Activated CD8-positive, alpha-beta T cell treated with anti-CD3 and anti-CD28 coated beads for 36 hours (primary cell): ENCODE data around the gene COL5A1. TPM values are rescaled to one million over a fixed set of nuclear protein-coding genes. Genes with fewer than 3 reads are reported as not detected.

Source experiments
- ATAC-seq: fragments of 200-7000 bp; cut with Tn5 transposase; one replicate; pipeline ENCODE4 v1.10.0; 2021; ENCODE audit warnings: mild to moderate bottlenecking, moderate library complexity
- CTCF ChIA-PET: fragments of 350-600 bp; sonication (Branson Sonifier 250); formaldehyde crosslinking; loops from one replicate; lab custom pipeline; 2021; ENCODE audit warnings: antibody characterized with exemption; lab: Charles Lee
- POLR2A ChIA-PET: fragments of 350-600 bp; sonication (Branson Sonifier 250); formaldehyde crosslinking; loops from one replicate; lab custom pipeline; 2021; ENCODE audit warnings: antibody characterized with exemption; lab: Charles Lee
- DNase-seq: peaks from one replicate; pipeline ENCODE4 v3.0.0-alpha.2; 2020
- H3K27ac Mint-ChIP-seq: one replicate; pipeline ENCODE4 v1.8.0; 2021; ENCODE audit warnings: mild to moderate bottlenecking, mixed read lengths
- H3K27me3 Mint-ChIP-seq: one replicate; pipeline ENCODE4 v1.8.0; 2021; ENCODE audit warnings: mixed read lengths
- H3K36me3 Mint-ChIP-seq: one replicate; pipeline ENCODE4 v1.8.0; 2021; ENCODE audit warnings: low read depth, mixed read lengths
- H3K4me1 Mint-ChIP-seq: one replicate; pipeline ENCODE4 v1.8.0; 2021; ENCODE audit warnings: low read depth, mixed read lengths
- H3K4me3 Mint-ChIP-seq: one replicate; pipeline ENCODE4 v1.8.0; 2021; ENCODE audit warnings: mild to moderate bottlenecking, moderate library complexity, mixed read lengths
- H3K9me3 Mint-ChIP-seq: one replicate; pipeline ENCODE4 v1.8.0; 2021; ENCODE audit warnings: mixed read lengths
- intact Hi-C: fragments of 100-400 bp; cut with micrococcal nuclease; formaldehyde crosslinking; loops from one replicate; pipeline ENCODE4 v1.10.0; 2022
- total RNA-seq, 2 experiments: library from RNA; stranded (reverse); gene quantifications; one replicate each; pipeline ENCODE4 v1.2.3, GENCODE V29; 2021
- TF ChIP-seq, protein P1 (sequence below): fragments of 200-600 bp; IDR thresholded peaks from one replicate; pipeline ENCODE4 v1.8.0; 2022; ENCODE audit warnings: antibody characterized with exemption, mild to moderate bottlenecking

COL5A1 gene
- total RNA-seq, 2 experiments from 2014 or later, result 0.29 to 0.34 TPM

DNA sequence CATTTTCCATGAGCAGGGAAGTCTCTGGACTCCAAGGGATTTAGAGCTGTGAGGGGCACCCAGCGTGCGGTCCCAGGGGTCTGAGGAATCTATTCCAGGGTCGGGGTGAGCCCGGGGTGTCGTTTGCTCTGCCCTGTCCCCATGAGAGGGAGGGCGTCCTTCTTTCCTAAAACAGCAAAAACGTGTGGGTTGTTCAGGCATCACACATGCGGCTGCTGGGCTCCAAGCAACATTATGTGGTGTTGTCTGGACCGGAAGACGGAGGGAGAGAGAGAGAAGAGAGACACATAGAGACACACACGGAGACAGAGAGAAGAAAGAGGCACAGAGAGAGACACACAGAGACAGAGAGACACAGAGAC lies 42.7 kb upstream of the COL5A1 start:
- no peak overlapping the region for H3K4me3 Mint-ChIP-seq
- intact Hi-C loops, result no loop called here
- H3K27ac Mint-ChIP-seq, result no peak overlapping the region
- POLR2A ChIA-PET, result no interaction called here
- CTCF ChIA-PET, result no interaction called here
- H3K4me1 Mint-ChIP-seq, result no peaks in the 10 kb centered on the region
- TF ChIP-seq, protein P1, sequence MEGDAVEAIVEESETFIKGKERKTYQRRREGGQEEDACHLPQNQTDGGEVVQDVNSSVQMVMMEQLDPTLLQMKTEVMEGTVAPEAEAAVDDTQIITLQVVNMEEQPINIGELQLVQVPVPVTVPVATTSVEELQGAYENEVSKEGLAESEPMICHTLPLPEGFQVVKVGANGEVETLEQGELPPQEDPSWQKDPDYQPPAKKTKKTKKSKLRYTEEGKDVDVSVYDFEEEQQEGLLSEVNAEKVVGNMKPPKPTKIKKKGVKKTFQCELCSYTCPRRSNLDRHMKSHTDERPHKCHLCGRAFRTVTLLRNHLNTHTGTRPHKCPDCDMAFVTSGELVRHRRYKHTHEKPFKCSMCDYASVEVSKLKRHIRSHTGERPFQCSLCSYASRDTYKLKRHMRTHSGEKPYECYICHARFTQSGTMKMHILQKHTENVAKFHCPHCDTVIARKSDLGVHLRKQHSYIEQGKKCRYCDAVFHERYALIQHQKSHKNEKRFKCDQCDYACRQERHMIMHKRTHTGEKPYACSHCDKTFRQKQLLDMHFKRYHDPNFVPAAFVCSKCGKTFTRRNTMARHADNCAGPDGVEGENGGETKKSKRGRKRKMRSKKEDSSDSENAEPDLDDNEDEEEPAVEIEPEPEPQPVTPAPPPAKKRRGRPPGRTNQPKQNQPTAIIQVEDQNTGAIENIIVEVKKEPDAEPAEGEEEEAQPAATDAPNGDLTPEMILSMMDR, result no peak
- H3K9me3 Mint-ChIP-seq, result no peaks in the 10 kb centered on the region
- DNase-seq, result no peak
- no peaks in the 10 kb centered on the region for H3K36me3 Mint-ChIP-seq
- H3K27me3 Mint-ChIP-seq, result peaks cover 3% of the 10 kb centered on the region
- no peak for ATAC-seq

DNA sequence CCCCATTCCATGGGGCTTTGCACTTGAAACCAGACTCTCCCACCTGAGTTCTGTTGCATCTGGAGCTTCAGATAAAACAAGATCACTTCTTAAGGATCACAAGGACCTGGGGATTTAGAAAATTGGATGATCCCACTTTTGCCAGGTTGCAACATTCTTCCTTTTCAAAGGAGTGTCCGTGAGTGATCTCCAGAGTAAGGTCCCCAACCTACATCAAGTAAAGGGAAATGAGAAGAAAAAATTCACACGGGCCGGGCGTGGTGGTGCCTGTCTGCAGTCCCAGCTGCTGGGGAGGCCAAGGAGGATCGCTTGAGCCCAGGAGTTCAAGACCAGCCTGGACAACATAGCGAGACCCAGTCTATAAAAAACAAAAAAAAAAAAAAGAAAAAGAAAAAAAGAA lies 41.2 kb upstream of the COL5A1 start:
- Mint-ChIP-seq H3K4me3 (no peak overlapping the region), H3K36me3 (no peaks in the 10 kb centered on the region), H3K27me3 (peaks cover 3% of the 10 kb centered on the region), H3K9me3 (no peaks in the 10 kb centered on the region), H3K27ac (no peak overlapping the region), H3K4me1 (no peaks in the 10 kb centered on the region)
- intact Hi-C loops, result no loop called here
- TF ChIP-seq, protein P1, result no peak
- ATAC-seq, result no peak
- ChIA-PET POLR2A (no interaction called here), CTCF (no interaction called here)
- DNase-seq, result no peak

DNA sequence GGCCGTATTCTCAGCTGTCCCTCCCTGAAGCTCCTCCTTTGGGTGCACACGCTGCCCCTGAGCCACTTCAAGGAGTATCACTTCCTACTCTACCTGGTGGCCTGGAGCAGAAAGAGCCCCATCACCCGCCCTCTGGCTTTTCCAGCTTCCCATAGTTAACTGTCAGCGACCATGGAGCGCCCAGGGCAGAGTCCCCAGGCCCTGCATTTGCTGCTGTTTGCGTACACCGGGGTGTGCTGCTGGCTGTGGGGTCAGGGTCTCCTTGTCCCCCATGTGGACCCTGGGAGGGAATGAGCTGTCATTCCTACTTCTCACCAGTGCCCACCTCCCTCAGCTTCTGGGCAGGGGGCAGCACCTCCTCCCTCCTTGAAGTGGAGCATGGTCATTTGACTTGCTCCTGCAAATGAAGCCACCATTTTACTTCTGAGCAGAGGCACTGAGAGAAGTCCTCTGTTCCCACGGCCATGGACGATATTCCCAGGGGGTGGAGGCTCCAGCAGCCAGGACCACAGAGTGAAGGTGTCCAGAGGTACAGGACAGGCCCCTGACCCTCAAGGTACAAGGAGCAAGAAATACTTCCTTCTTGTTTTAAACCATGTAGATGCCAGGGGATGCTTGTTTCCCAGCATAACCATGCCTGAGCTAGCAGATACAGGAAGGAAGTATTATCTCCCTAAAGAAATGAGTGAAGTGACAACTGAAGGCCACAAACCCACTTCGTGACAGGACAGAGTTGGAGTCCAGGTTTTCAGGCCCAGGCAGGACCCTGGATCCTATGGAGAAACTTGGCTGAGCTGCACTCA lies 40.6 kb upstream of the COL5A1 start:
- ChIA-PET CTCF (interaction anchor here (1.2 kb wide), 1 partner anchor 151 kb away, joined by 4 read pairs; no protein-coding TSS in a partner anchor), POLR2A (interaction anchor here (1.2 kb wide), 1 partner anchor 465 kb away, joined by 3 read pairs; the partner anchor contains the start of gene WDR5)
- Mint-ChIP-seq H3K27me3 (peaks cover 3% of the 10 kb centered on the region), H3K9me3 (no peaks in the 10 kb centered on the region), H3K4me1 (no peaks in the 10 kb centered on the region), H3K36me3 (no peaks in the 10 kb centered on the region), H3K27ac (no peak overlapping the region), H3K4me3 (no peak overlapping the region)
- DNase-seq (no peak), ATAC-seq (no peak)
- TF ChIP-seq, protein P1, result no peak
- intact Hi-C loops, result no loop called here

DNA sequence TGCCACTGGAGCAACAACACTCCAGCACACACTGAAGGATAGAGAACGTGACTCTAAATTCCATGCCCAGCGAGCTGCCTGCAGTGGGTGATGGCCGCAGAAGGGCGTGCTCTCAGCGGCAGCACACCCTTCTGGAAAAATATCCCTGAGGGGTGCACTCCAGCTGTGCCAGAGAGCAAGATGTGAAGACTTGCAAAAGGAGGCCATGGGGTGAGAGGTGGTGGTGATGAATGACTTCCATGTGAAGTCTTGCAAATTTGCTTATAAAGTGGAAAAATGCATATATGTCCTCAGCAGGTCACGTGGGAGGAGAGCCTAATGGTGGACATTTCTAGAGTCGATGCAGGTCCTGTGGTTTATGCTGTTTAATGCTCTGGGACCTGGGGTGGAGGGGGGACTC lies 39.8 kb upstream of the COL5A1 start:
- Mint-ChIP-seq H3K27ac (no peak overlapping the region), H3K27me3 (peaks cover 3% of the 10 kb centered on the region), H3K4me3 (no peak overlapping the region), H3K36me3 (no peaks in the 10 kb centered on the region), H3K4me1 (no peaks in the 10 kb centered on the region), H3K9me3 (no peaks in the 10 kb centered on the region)
- DNase-seq, result no peak
- TF ChIP-seq, protein P1, result no peak
- intact Hi-C loops, result no loop called here
- no peak for ATAC-seq
- ChIA-PET POLR2A (interaction anchor here (1.2 kb wide), 1 partner anchor 466 kb away, joined by 3 read pairs; the partner anchor contains the start of gene WDR5), CTCF (interaction anchor here (1.2 kb wide), 1 partner anchor 152 kb away, joined by 4 read pairs; no protein-coding TSS in a partner anchor)
